PC-3 (cell line): ENCODE data around the gene AGO3.

Experiments used
- CTCF ChIP-seq: fragments of 300-600 bp; sonication (generic); conservative IDR thresholded peaks from 2 replicates; pipeline ENCODE4 v1.5.1; 2017; ENCODE audit warnings: antibody characterized with exemption, low read depth, mild to moderate bottlenecking, low read length
- EZH2 ChIP-seq: fragments of 300-600 bp; sonication (generic); IDR thresholded peaks from one replicate; pipeline ENCODE4 v1.6.1; 2017; ENCODE audit warnings: antibody characterized with exemption, mild to moderate bottlenecking, low read length; ENCODE audit not compliant: unreplicated experiment
- EZH2phosphoT487 ChIP-seq: fragments of 300-600 bp; sonication (generic); IDR thresholded peaks from 2 replicates; pipeline ENCODE4 v1.6.1; 2018; ENCODE audit warnings: mild to moderate bottlenecking, antibody characterized with exemption, low read length, borderline replicate concordance

DNA sequence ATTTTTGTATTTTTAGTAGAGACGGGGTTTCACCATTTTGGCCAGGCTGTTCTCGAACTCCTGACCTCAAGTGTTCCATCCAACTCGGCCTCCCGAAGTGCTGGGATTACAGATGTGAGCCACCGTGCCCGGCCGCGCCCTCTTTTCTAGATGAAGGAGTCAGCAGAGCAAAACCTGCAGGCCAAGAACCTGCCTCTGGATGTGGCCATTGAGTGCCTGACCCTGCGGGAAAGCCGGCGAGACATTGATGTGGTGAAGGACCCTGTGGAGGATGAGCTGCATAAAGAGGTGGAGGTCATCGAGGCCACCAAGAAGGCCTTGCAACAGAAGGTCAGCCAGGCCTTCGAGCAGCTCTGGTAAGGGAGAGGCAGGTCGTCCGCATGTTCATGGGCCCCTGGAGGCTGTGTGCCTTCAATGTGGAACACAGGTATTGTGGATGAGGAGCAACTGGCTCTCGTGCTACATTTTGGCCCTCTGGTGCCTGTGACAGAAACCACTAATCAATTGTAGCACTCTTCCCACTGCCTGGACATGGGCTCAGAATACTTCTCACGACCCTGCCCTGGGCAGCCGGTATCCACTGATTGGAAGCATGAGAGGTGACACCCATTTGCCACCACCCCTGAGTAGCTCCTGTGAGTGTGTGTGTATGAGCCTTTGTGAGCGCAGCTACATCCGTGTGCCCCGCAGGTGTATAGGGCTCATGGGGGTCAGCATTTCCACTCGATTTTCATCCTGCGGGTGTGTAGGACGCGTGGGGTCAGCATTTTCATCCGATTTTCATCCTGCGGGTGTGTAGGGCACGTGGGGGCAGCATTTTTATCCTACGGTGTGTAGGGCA lies 155.0 kb downstream of the AGO3 start:
- TF ChIP-seq EZH2 (no peak), EZH2phosphoT487 (no peak), CTCF (no peak)
